Activated T-cell treated with anti-CD3 and anti-CD28 coated beads, Interleukin-2, amount 50 U/mL, for 24 hours (primary cell): Measurements from ENCODE around the gene ASTN2.
"Not testable (repeated sequence)": the region's sequence is repeated elsewhere in the genome, so short reads cannot be mapped to it uniquely, and the experiment has no call there.

Source experiments
- DNase-seq: peaks from one replicate; pipeline ENCODE4 v3.0.0-alpha.2; 2020
- H3K27ac Mint-ChIP-seq: 2 replicates; pipeline ENCODE4 v1.8.0; 2020; ENCODE audit warnings: mild to moderate bottlenecking, mixed read lengths
- H3K27me3 Mint-ChIP-seq: 2 replicates; pipeline ENCODE4 v1.8.0; 2020; ENCODE audit warnings: mixed read lengths
- H3K36me3 Mint-ChIP-seq: 2 replicates; pipeline ENCODE4 v1.8.0; 2020; ENCODE audit warnings: low read depth, mixed read lengths
- H3K4me1 Mint-ChIP-seq: 2 replicates; pipeline ENCODE4 v1.8.0; 2020; ENCODE audit warnings: low read depth, mixed read lengths
- H3K4me3 Mint-ChIP-seq: 2 replicates; pipeline ENCODE4 v1.8.0; 2020; ENCODE audit warnings: mild to moderate bottlenecking, moderate library complexity, mixed read lengths
- H3K9me3 Mint-ChIP-seq: 2 replicates; pipeline ENCODE4 v1.8.0; 2020; ENCODE audit warnings: mixed read lengths

The ASTN2 gene

DNA sequence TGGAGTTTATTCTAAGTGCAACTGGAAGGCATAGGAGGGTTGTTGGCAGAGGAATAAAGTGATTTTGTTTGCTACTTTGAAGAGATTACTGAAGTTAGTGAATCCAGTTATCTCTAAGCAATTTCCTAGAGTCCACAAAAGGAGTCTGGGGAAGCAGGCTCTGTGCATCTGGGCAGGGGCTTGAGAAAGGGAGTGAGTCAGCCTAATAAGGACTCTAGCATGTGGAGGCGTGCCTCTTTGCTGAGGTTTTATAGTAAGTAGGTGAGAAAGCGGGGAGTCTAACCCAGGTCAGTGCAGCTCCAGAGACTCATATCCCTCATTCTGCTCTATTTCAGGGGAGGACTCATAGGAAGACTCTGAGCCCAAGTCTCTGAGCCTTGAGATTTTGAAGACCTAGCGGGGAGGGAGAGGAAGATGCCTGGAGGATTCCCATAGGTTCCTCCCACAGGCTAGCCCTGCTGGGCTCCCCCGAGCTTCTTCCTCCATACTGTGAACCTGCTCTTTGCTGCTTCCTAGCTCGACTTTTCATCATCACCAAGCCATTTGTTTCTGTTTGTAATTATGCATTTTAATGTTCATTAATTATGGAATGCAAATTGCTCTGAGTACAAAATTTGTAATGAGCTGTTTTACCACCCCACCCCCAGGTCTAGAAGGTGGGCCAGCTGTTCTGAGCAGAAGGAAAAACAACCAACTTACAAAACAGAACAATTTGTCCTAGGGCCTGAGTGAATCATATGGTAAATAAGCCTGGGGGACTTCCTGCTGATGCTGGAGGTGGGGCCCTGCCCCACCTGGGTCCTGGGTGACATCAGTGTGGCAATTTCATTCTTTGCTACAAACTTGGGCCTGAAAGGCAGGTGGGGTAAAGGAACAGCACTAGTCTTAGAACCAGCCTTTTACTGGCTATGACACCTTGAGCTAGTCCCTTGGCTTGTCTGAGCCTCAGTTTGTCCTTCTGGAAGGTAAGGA lies 577.6 kb downstream of the ASTN2 start:
- DNase-seq, result no peak
- Mint-ChIP-seq H3K9me3 (no peaks in the 10 kb centered on the region), H3K4me1 (no peaks in the 10 kb centered on the region), H3K27ac (no peak overlapping the region), H3K27me3 (peaks cover 5% of the 10 kb centered on the region), H3K36me3 (no peaks in the 10 kb centered on the region), H3K4me3 (no peak overlapping the region)

DNA sequence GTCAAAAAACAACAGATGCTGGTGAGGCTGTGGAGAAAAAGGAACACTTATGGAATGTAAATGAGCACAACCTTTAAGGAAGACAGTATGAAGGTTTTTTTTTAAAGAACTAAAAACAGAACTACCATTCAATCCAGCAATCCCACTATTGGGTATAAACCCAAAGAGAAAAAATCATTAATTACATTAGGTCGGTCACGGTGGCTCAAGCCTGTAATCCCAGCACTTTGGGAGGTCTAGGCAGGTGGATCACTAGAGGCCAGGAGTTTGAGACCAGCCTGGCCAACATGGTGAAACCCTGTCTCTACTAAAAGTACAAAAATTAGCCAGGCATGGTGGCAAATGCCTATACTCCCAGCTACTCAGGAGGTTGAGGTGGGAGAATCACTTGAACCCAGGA lies 584.5 kb downstream of the ASTN2 start:
- DNase-seq, H3K9me3 Mint-ChIP-seq, H3K36me3 Mint-ChIP-seq, H3K27me3 Mint-ChIP-seq, H3K27ac Mint-ChIP-seq, H3K4me1 Mint-ChIP-seq, H3K4me3 Mint-ChIP-seq: not testable (repeated sequence)

DNA sequence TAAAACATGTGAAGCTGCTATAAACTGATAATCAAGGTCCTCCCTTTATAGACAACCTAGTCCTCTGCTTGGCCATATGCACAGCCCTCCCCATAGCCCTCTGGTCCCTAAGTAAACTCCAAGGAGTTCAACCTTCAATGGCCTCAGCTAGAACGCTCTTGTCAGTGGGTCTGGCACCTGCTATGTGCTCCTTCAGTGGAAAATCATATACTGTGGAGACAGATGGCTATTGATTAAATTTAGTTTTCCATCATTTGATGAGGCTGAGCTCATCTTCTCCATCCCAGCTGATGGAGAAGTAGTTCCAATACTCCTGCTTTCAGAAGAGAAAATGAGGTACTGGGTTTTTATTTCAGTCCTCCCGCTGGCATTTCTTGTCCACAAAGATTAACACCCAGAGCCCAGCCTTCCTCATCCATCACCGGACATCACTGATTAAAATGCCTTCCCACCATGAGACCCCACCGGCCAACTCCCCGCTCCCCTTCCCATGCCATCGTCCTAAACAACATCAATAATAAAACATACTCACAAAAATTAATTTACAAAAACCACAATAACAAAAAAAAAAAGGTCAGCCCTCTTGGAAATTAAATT lies 593.1 kb downstream of the ASTN2 start:
- Mint-ChIP-seq H3K9me3 (no peaks in the 10 kb centered on the region), H3K27ac (no peak overlapping the region), H3K36me3 (no peaks in the 10 kb centered on the region), H3K4me3 (no peak overlapping the region), H3K27me3 (no peaks in the 10 kb centered on the region), H3K4me1 (no peaks in the 10 kb centered on the region)
- DNase-seq, result no peak

DNA sequence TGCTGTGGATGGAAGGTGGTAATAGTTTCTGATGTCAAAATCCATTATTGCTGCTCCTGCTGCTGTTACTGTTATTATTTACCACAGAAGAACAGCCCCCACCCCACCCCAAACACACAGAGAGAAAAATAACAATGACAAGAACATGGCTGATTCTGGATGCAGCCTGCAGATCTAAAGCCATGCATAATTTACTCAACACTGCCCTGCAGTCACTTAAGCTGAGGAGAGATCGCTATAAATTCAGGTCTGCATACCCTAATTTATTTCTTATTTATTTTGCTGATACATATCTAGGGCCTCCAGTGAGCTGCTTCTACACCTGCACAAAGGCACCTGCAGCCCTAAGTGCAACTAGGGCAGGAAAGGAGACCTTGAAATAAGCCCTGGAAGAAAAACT lies 595.7 kb downstream of the ASTN2 start:
- no peak for DNase-seq
- Mint-ChIP-seq H3K27me3 (no peaks in the 10 kb centered on the region), H3K9me3 (no peaks in the 10 kb centered on the region), H3K4me3 (no peak overlapping the region), H3K36me3 (no peaks in the 10 kb centered on the region), H3K4me1 (no peaks in the 10 kb centered on the region), H3K27ac (no peak overlapping the region)

DNA sequence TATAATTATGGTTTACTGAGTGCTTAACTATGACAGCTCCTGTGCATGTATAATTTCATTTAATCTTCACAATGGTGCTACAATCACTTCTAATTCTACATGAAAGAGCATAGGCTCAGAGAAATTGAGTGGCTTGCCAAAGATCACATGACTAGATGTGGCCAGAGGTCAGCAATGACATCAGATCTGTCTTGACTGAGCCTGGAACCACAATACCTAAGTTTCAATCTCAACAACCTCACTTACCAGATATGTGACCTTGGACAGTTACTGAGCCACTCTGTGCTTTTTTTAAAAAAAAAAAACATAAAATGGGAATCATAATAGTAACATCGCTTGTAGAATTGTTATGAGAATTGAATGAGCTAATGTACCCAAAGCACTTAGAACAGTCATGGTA lies 597.1 kb downstream of the ASTN2 start:
- Mint-ChIP-seq H3K9me3 (no peaks in the 10 kb centered on the region), H3K27ac (no peak overlapping the region), H3K36me3 (no peaks in the 10 kb centered on the region), H3K27me3 (no peaks in the 10 kb centered on the region), H3K4me3 (no peak overlapping the region), H3K4me1 (no peaks in the 10 kb centered on the region)
- DNase-seq, result no peak

DNA sequence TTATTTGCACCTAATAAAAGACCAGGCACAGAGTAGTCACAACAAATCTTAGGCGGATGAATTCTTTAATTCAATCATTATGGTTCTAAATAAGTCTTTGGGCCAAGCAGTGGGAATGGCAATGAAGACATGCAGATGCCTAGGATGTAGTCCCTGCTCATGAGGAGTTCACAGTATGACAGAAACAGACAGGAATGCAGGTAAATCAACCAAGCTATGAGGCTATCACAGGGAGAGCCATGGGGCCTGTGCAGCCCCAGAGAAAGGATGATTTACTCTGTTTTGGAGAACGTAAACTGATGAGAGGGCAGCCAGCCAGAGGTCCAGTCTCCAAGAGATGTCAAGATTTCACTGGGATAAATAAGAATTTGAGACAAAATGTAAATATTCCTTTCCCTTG lies 598.4 kb downstream of the ASTN2 start:
- Mint-ChIP-seq H3K4me1 (no peaks in the 10 kb centered on the region), H3K4me3 (no peak overlapping the region), H3K36me3 (no peaks in the 10 kb centered on the region), H3K27ac (no peak overlapping the region), H3K27me3 (peaks cover 9% of the 10 kb centered on the region), H3K9me3 (no peaks in the 10 kb centered on the region)
- no peak for DNase-seq

DNA sequence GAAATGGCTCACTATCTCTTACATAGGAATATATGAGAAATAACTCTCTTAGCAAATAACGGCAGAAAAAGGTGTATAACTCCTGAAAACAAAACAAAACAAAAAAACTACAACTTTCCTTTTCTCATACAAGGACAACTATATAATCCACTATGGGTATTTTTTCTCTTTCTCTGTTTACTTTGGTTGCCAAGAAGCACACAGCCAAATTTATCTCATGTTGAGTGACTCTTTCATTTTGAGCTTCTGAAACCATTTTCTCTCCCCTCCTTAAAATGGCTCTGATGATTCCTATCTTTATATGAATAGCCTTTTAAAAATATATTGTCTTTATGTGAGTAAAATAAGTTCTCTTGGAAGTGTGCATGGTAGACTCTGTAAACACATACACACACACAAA lies 599.0 kb downstream of the ASTN2 start:
- DNase-seq, result no peak
- no peak overlapping the region for H3K27ac Mint-ChIP-seq
- H3K27me3 Mint-ChIP-seq, result peaks cover 10% of the 10 kb centered on the region
- no peaks in the 10 kb centered on the region for H3K36me3 Mint-ChIP-seq
- no peak overlapping the region for H3K4me3 Mint-ChIP-seq
- no peaks in the 10 kb centered on the region for H3K9me3 Mint-ChIP-seq
- no peaks in the 10 kb centered on the region for H3K4me1 Mint-ChIP-seq

DNA sequence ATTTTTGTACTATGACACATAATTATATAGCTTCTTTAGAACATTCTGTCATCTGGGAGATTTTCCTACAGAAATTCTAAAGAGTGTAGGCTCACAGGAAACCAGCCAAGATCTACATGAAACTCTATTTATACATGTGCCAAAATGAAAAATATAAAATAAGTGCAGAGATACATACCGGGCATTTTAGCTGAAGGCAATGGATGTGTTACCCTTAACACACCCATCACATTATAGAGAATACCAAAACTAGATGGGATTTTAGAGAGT lies 601.9 kb downstream of the ASTN2 start:
- H3K4me1 Mint-ChIP-seq, result no peaks in the 10 kb centered on the region

DNA sequence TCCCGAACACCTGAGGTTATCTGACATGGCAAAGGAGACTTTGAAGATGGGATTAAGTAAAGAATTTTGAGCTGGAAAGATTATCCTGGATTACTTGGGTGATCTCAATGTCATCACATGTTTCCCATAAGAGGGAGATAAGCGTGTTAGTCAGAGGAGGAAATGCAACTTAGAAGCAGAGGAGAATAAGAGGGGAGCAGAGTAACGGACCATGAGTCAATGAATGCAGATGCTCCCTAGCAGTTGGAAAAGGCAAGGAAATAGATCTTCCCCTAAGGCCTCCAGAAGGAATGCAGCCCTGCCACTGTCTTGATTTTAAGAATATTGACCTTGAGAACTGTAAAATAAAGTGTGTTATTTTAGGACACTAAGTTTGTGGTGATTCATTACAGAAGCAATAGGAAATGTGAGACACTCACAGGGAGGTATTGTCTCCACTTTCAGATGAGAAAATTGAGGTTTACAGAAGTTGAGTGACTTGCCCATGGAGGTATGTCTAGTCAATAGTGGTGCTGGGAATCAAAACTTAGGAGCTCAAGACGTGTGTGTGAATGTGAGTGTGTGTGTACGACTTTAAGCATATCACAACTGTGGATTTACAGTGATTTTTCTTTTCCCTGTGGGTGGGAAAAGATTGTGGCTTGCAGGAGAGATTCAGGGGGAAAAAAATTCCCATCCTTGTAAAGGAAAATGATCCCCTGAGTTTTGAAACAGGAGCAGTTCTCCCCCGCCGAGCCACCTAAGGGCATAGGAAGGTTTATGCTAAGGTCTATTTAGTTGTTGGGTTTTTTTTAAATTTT lies 602.4 kb downstream of the ASTN2 start:
- H3K27me3 Mint-ChIP-seq, result peaks cover 13% of the 10 kb centered on the region
- no peak overlapping the region for H3K27ac Mint-ChIP-seq
- no peaks in the 10 kb centered on the region for H3K36me3 Mint-ChIP-seq
- no peaks in the 10 kb centered on the region for H3K9me3 Mint-ChIP-seq
- H3K4me3 Mint-ChIP-seq, result no peak overlapping the region
- no peak for DNase-seq
- no peaks in the 10 kb centered on the region for H3K4me1 Mint-ChIP-seq

More for the DNA sequence above, 601.9 kb downstream of the ASTN2 start:
- Mint-ChIP-seq H3K4me3 (no peak overlapping the region), H3K27ac (no peak overlapping the region), H3K36me3 (no peaks in the 10 kb centered on the region), H3K27me3 (peaks cover 13% of the 10 kb centered on the region), H3K9me3 (no peaks in the 10 kb centered on the region)
- no peak for DNase-seq

DNA sequence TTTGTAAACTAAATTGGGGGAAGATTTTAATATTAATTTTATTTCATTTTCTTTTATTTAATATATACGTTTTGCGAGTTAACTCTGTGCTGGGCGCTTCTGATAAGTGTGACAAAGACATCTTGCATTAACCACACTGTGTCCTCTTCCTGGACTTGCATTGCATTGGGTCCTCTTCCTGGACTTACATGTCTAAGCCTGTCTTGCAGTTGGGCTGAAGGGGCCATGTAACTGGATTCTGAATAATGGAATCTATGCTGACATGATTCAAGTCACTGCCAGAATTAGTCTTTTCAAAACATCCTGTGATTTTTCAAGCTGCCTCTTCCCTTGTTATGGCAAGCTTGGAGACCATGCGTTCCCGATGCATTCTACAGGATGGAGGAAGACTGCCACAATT lies 605.2 kb downstream of the ASTN2 start:
- H3K27ac Mint-ChIP-seq, result no peak overlapping the region

DNA sequence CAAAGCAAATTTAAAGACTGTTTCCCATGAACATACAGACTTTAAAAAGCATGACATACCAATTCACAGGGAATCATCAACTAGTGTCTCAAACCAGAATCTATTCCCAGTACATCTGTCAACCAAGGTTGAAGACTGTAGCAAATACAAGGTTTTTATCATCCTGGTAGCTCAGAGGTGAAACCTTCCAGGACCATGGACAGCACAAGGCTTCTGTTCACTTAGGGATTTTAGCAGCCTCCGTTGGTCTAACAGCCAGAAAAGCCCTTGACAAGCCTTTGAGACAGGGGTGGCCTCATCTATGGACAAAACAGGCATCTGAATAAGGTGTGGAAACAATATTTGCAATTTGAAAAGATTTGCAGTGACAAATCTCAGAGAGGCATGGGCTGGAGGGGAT lies 608.8 kb downstream of the ASTN2 start:
- no peak for DNase-seq
- Mint-ChIP-seq H3K27me3 (peaks cover 2% of the 10 kb centered on the region), H3K4me3 (no peak overlapping the region), H3K27ac (no peak overlapping the region), H3K4me1 (no peaks in the 10 kb centered on the region), H3K9me3 (no peaks in the 10 kb centered on the region), H3K36me3 (no peaks in the 10 kb centered on the region)

More for the DNA sequence above, 605.2 kb downstream of the ASTN2 start:
- Mint-ChIP-seq H3K4me3 (no peak overlapping the region), H3K36me3 (no peaks in the 10 kb centered on the region), H3K9me3 (no peaks in the 10 kb centered on the region), H3K27me3 (peaks cover 13% of the 10 kb centered on the region), H3K4me1 (no peaks in the 10 kb centered on the region)
- DNase-seq, result no peak

DNA sequence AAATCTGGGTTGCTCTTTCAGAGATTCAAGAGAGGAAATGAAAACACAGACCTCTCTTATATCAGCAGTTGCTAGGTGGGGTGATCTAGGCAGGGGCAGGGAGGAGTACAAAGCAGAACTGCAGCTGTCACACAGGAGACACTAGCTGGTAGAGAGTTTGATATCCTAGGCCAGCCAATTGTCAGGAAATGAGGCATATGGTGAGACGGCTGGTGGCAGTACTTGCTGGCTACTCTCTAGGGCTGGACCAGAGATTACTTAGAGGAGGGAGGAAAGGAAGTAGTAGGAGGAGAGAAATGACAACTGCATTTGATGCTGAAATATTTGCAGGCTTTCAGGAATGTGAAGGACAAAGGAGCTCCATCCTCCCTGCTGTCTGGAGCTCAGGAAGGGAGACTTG lies 614.0 kb downstream of the ASTN2 start:
- no peak overlapping the region for H3K27ac Mint-ChIP-seq
- H3K4me3 Mint-ChIP-seq, result no peak overlapping the region
- no peaks in the 10 kb centered on the region for H3K36me3 Mint-ChIP-seq
- H3K4me1 Mint-ChIP-seq, result no peaks in the 10 kb centered on the region
- H3K9me3 Mint-ChIP-seq, result no peaks in the 10 kb centered on the region
- DNase-seq, result no peak
- peaks cover 3% of the 10 kb centered on the region for H3K27me3 Mint-ChIP-seq

DNA sequence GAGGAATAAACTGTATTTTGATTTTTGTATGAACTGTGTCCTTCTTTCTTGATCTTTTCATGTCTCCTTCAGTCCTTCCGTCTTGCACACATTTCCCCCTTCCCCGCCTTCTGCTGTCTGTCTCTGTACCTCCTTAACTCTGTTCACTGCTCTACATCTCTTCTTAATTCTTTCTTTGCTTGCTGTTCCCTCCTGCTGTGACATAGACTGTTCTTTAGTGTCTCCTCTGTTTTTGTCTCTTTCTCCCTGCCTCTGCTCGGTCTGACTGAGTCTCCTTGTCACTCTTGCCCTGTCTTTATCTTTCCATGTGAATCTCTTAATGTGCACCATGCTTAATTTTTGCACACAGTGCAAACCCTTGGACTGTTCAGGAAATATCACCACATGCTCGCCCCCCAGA lies 614.8 kb downstream of the ASTN2 start:
- peaks cover 3% of the 10 kb centered on the region for H3K27me3 Mint-ChIP-seq
- no peaks in the 10 kb centered on the region for H3K9me3 Mint-ChIP-seq
- H3K27ac Mint-ChIP-seq, result no peak overlapping the region
- no peak overlapping the region for H3K4me3 Mint-ChIP-seq
- DNase-seq, result no peak
- no peaks in the 10 kb centered on the region for H3K4me1 Mint-ChIP-seq
- no peaks in the 10 kb centered on the region for H3K36me3 Mint-ChIP-seq

DNA sequence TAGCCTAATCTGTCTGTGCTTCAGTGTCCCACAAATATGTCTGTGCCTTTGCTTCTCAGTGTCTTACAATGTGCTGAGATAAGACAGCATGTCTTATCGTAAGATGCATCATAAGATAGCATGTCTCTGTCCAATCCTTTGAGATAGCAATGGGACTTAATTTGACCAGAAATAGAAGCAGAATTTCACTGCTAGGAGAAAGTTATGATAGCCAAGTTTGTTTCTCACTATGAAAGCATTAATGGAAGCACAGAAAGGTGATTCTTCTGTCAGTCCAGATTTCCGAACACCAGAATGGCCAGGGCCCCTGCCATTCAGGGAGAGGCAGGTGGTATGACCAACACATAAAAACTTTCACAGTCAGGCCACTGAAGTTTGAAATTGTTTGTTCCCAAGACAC lies 616.3 kb downstream of the ASTN2 start:
- no peak for DNase-seq
- Mint-ChIP-seq H3K4me3 (no peak overlapping the region), H3K36me3 (no peaks in the 10 kb centered on the region), H3K4me1 (no peaks in the 10 kb centered on the region), H3K27ac (no peak overlapping the region), H3K9me3 (no peaks in the 10 kb centered on the region), H3K27me3 (peaks cover 3% of the 10 kb centered on the region)

DNA sequence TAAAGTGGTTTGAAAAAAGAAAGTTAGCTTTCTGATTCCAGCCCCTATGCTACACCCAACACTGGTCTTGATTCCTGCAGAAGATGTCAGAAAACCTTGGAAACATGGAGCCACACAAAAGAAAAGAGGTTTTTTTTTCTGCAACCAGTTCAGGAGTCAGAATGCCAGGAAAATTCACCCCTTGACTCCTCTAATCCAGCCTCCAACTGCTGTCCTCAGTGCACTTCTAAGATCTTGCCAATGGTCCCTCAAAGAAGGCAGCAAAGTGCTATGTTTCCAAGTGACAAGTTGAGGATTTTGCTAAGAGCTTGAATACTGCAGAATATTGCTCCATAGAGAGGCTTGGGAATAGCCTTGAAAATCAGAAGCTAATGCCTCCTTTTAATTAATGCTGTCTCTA lies 617.6 kb downstream of the ASTN2 start:
- no peaks in the 10 kb centered on the region for H3K9me3 Mint-ChIP-seq
- H3K4me3 Mint-ChIP-seq, result no peak overlapping the region
- H3K27me3 Mint-ChIP-seq, result peaks cover 3% of the 10 kb centered on the region
- DNase-seq, result no peak
- H3K4me1 Mint-ChIP-seq, result no peaks in the 10 kb centered on the region
- H3K27ac Mint-ChIP-seq, result no peak overlapping the region
- no peaks in the 10 kb centered on the region for H3K36me3 Mint-ChIP-seq
